ENCODE results near the gene ERBB4.

Gene ERBB4

GRCh38 chr2:211934811-211935210 lies 603.8 kb downstream of the ERBB4 start:
- DNase-seq (ENCODE audit: low read depth), result no peak
- TF ChIP-seq CTCF (conservative IDR thresholded peaks at IDR 0.05; ENCODE audit: control insufficient read depth, insufficient read depth, low read depth, low read length), result no peak
- H3K4me3 ChIP-seq (ENCODE audit: control insufficient read depth, low read depth, low read length), result no peak overlapping the region

GRCh38 chr2:211931314-211931713 lies 607.3 kb downstream of the ERBB4 start:
- no peak for TF ChIP-seq CTCF (conservative IDR thresholded peaks at IDR 0.05; ENCODE audit: control insufficient read depth, insufficient read depth, low read depth, low read length)
- no peak for DNase-seq (ENCODE audit: low read depth)
- H3K4me3 ChIP-seq (ENCODE audit: control insufficient read depth, low read depth, low read length), result no peak overlapping the region

GRCh38 chr2:211930331-211930730 lies 608.3 kb downstream of the ERBB4 start:
- H3K4me3 ChIP-seq (ENCODE audit: control insufficient read depth, low read depth, low read length), result no peak overlapping the region
- no peak for DNase-seq (ENCODE audit: low read depth)
- TF ChIP-seq CTCF (conservative IDR thresholded peaks at IDR 0.05; ENCODE audit: control insufficient read depth, insufficient read depth, low read depth, low read length), result no peak

GRCh38 chr2:211928201-211928600 lies 610.4 kb downstream of the ERBB4 start:
- H3K4me3 ChIP-seq (ENCODE audit: control insufficient read depth, low read depth, low read length), result no peak overlapping the region
- no peak for DNase-seq (ENCODE audit: low read depth)
- TF ChIP-seq CTCF (conservative IDR thresholded peaks at IDR 0.05; ENCODE audit: control insufficient read depth, insufficient read depth, low read depth, low read length), result no peak

GRCh38 chr2:211923019-211923418 lies 615.6 kb downstream of the ERBB4 start:
- TF ChIP-seq CTCF (conservative IDR thresholded peaks at IDR 0.05; ENCODE audit: control insufficient read depth, insufficient read depth, low read depth, low read length), result no peak
- DNase-seq (ENCODE audit: low read depth), result no peak
- H3K4me3 ChIP-seq (ENCODE audit: control insufficient read depth, low read depth, low read length), result no peak overlapping the region

- no peak for DNase-seq (ENCODE audit: low read depth)
- H3K4me3 ChIP-seq (ENCODE audit: control insufficient read depth, low read depth, low read length), result no peak overlapping the region
- no peak for TF ChIP-seq CTCF (conservative IDR thresholded peaks at IDR 0.05; ENCODE audit: control insufficient read depth, insufficient read depth, low read depth, low read length)
Observed at GRCh38 chr2:211903961-211904360, 634.6 kb downstream of the ERBB4 start.

GRCh38 chr2:211901226-211901846 lies 637.3 kb downstream of the ERBB4 start:
- no peak overlapping the region for H3K4me3 ChIP-seq (ENCODE audit: control insufficient read depth, low read depth, low read length)
- no peak for TF ChIP-seq CTCF (conservative IDR thresholded peaks at IDR 0.05; ENCODE audit: control insufficient read depth, insufficient read depth, low read depth, low read length)
- no peak for DNase-seq (ENCODE audit: low read depth)
